Loucy (cell line): Measurements from ENCODE around the gene GLMP.

Experiments used
- H2AFZ ChIP-seq: fragments of 200-600 bp; sonication (generic); 2 replicates; pipeline ENCODE4 v1.6.0; 2016; ENCODE audit warnings: antibody characterized with exemption, mild to moderate bottlenecking, low read length, moderate library complexity
- H3F3A ChIP-seq: fragments of 200-600 bp; 2 replicates; pipeline ENCODE4 v1.6.0; 2016; ENCODE audit warnings: antibody characterized with exemption, low read depth, mild to moderate bottlenecking
- H3K27me3 ChIP-seq: fragments of 200-600 bp; sonication (generic); 2 replicates; pipeline ENCODE4 v1.6.1; 2014; ENCODE audit warnings: low read length, mild to moderate bottlenecking; ENCODE audit not compliant: insufficient read depth, poor library complexity, severe bottlenecking
- H3K36me3 ChIP-seq: fragments of 200-600 bp; sonication (generic); 2 replicates; pipeline ENCODE4 v1.6.1; 2016; ENCODE audit warnings: low read length; ENCODE audit not compliant: insufficient read depth
- H3K4me1 ChIP-seq: fragments of 200-600 bp; sonication (generic); 2 replicates; pipeline ENCODE4 v1.5.1; 2014; ENCODE audit warnings: low read length, mild to moderate bottlenecking; ENCODE audit not compliant: insufficient read depth, poor library complexity, severe bottlenecking
- H3K4me2 ChIP-seq: fragments of 200-600 bp; sonication (generic); 2 replicates; pipeline ENCODE4 v1.6.0; 2014; ENCODE audit warnings: antibody characterized with exemption, low read length, low read depth, mild to moderate bottlenecking; ENCODE audit not compliant: poor library complexity, severe bottlenecking
- H3K4me3 ChIP-seq: fragments of 200-600 bp; sonication (generic); 2 replicates; pipeline ENCODE4 v1.5.1; 2014; ENCODE audit warnings: low read length, mild to moderate bottlenecking, mixed read lengths; ENCODE audit not compliant: poor library complexity, severe bottlenecking
- H3K79me2 ChIP-seq: fragments of 200-600 bp; sonication (generic); 2 replicates; pipeline ENCODE4 v1.6.1; 2014; ENCODE audit warnings: low read length; ENCODE audit not compliant: insufficient read depth
- H3K9ac ChIP-seq: fragments of 200-600 bp; sonication (generic); 2 replicates; pipeline ENCODE4 v1.6.0; 2014; ENCODE audit warnings: mild to moderate bottlenecking, low read depth, low read length, moderate library complexity; ENCODE audit not compliant: poor library complexity, severe bottlenecking
- H3K9me2 ChIP-seq: fragments of 200-600 bp; sonication (generic); replicated peaks from 2 replicates; pipeline ENCODE4 v1.6.1; 2016; ENCODE audit warnings: low read depth, low read length, mixed read lengths
- H3K9me3 ChIP-seq: fragments of 200-600 bp; sonication (generic); 2 replicates; pipeline ENCODE4 v1.6.1; 2014; ENCODE audit warnings: mild to moderate bottlenecking, antibody characterized with exemption, low read length, low read depth; ENCODE audit not compliant: insufficient read depth
- H4K20me1 ChIP-seq: fragments of 200-600 bp; sonication (generic); 2 replicates; pipeline ENCODE4 v1.6.0; 2014; ENCODE audit warnings: antibody characterized with exemption, low read length, mild to moderate bottlenecking; ENCODE audit not compliant: insufficient read depth, poor library complexity, severe bottlenecking
- CTCF ChIP-seq: fragments of 200-600 bp; sonication (generic); conservative IDR thresholded peaks from 2 replicates; pipeline ENCODE4 v1.5.1; 2014; ENCODE audit warnings: mild to moderate bottlenecking, antibody characterized with exemption, low read length
- EZH2phosphoT487 ChIP-seq: fragments of 200-600 bp; IDR thresholded peaks from 2 replicates; pipeline ENCODE4 v1.6.1; 2018; ENCODE audit warnings: antibody characterized with exemption, mild to moderate bottlenecking, moderate library complexity, borderline replicate concordance

The GLMP gene

GRCh38 chr1:156246241-156246780 is 49.2 kb downstream of the GLMP start:
- Histone ChIP-seq H2AFZ (no peak overlapping the region), H3K9me3 (no peaks in the 10 kb centered on the region), H3K4me2 (no peak overlapping the region), H3K9ac (no peak overlapping the region), H3K9me2 (no peaks in the 10 kb centered on the region), H3K4me3 (no peak overlapping the region), H3F3A (no peaks in the 10 kb centered on the region), H3K4me1 (peaks cover 10% of the 10 kb centered on the region), H3K36me3 (peaks cover 29% of the 10 kb centered on the region; the same call in 1 of the 2 replicates), H3K27me3 (no peaks in the 10 kb centered on the region), H3K79me2 (no peaks in the 10 kb centered on the region; the same call in 1 of the 2 replicates), H4K20me1 (no peaks in the 10 kb centered on the region)
- TF ChIP-seq EZH2phosphoT487: no peak
- no peak for TF ChIP-seq CTCF

- TF ChIP-seq EZH2phosphoT487: no peak
- no peak for TF ChIP-seq CTCF
- H3K4me2 ChIP-seq: no peak overlapping the region
- no peaks in the 10 kb centered on the region for H3K9me2 ChIP-seq
- H3F3A ChIP-seq: no peaks in the 10 kb centered on the region
- H3K9me3 ChIP-seq: no peaks in the 10 kb centered on the region
- H2AFZ ChIP-seq: no peak overlapping the region
- H3K9ac ChIP-seq: no peak overlapping the region
- peaks cover 23% of the 10 kb centered on the region; the same call in 1 of the 2 replicates for H3K36me3 ChIP-seq
- peaks cover 3% of the 10 kb centered on the region for H3K4me1 ChIP-seq
- H3K27me3 ChIP-seq: no peaks in the 10 kb centered on the region
- no peaks in the 10 kb centered on the region; the same call in 1 of the 2 replicates for H3K79me2 ChIP-seq
- no peaks in the 10 kb centered on the region for H4K20me1 ChIP-seq
- H3K4me3 ChIP-seq: no peak overlapping the region
Observed at GRCh38 chr1:156245451-156246232, 49.8 kb downstream of the GLMP start.

- Histone ChIP-seq H3F3A (no peaks in the 10 kb centered on the region), H3K4me3 (no peak overlapping the region), H3K4me2 (no peak overlapping the region), H3K9ac (no peak overlapping the region), H2AFZ (no peak overlapping the region), H3K27me3 (no peaks in the 10 kb centered on the region), H3K9me3 (no peaks in the 10 kb centered on the region), H3K79me2 (no peaks in the 10 kb centered on the region), H4K20me1 (no peaks in the 10 kb centered on the region), H3K4me1 (no peaks in the 10 kb centered on the region), H3K36me3 (peaks cover 17% of the 10 kb centered on the region; the same call in 1 of the 2 replicates), H3K9me2 (no peaks in the 10 kb centered on the region)
- TF ChIP-seq EZH2phosphoT487: no peak
- no peak for TF ChIP-seq CTCF
Observed at GRCh38 chr1:156244712-156245111, 50.8 kb downstream of the GLMP start.
